SK-N-SH (cell line): ENCODE results near the gene TMEM117. TPM values are rescaled to one million over a fixed set of nuclear protein-coding genes. Genes with fewer than 3 reads are reported as not detected.

Experiments
- CTCF ChIA-PET: fragments of 300-600, 350-600 bp; formaldehyde crosslinking; extraction: SDS; loops from one replicate; lab custom pipeline; 2021; lab: Yijun Ruan, JAX
- POLR2A ChIA-PET: fragments of 350-600 bp; sonication (Branson Sonifier 250); formaldehyde crosslinking; extraction: SDS; loops from one replicate; lab custom pipeline; 2020; ENCODE audit warnings: antibody characterized with exemption, inconsistent platforms; lab: Yijun Ruan, JAX
- DNase-seq: peaks from one replicate; pipeline ENCODE4 v3.0.0; 2012
- H2AFZ ChIP-seq: fragments of 200-600 bp; sonication (generic); 2 replicates; pipeline ENCODE4 v1.8.1; 2016; ENCODE audit warnings: antibody characterized with exemption, mild to moderate bottlenecking, low read depth
- H3F3A ChIP-seq: fragments of 200-600 bp; sonication (generic); replicated peaks from 2 replicates; pipeline ENCODE3; 2016; ENCODE audit warnings: antibody characterized with exemption, mild to moderate bottlenecking; ENCODE audit not compliant: insufficient read depth
- H3K27ac ChIP-seq, 2 experiments: fragments of 200-500 bp in 1 of 2; fragments of 200-600 bp in 1 of 2; sonication (Bioruptor generic) in 1 of 2; sonication (generic), shearing (Covaris generic) in 1 of 2; 2 replicates each; pipeline versions ENCODE4 v1.5.1 to v1.6.1; 2014 to 2016; ENCODE audit warnings: low read depth in 2 of 2, inconsistent platforms in 1 of 2, low read length in 1 of 2, mild to moderate bottlenecking in 1 of 2, mixed read lengths in 1 of 2
- H3K27me3 ChIP-seq: fragments of 200-600 bp; sonication (generic), shearing (Covaris generic); 2 replicates; pipeline ENCODE4 v1.6.1; 2016; ENCODE audit warnings: mixed run types; ENCODE audit not compliant: insufficient read depth
- H3K36me3 ChIP-seq, 2 experiments: fragments of 200-500 bp in 1 of 2; fragments of 200-600 bp in 1 of 2; sonication (Bioruptor generic) in 1 of 2; sonication (generic) in 1 of 2; replicated peaks in 1 of 2; 2 replicates each; pipeline versions ENCODE3 to v1.5.1; 2014 to 2016; ENCODE audit warnings: low read length in 1 of 2, mild to moderate bottlenecking in 1 of 2; ENCODE audit not compliant: insufficient read depth in 2 of 2, control insufficient read depth in 1 of 2
- H3K4me1 ChIP-seq, 2 experiments: fragments of 200-500 bp in 1 of 2; fragments of 200-600 bp in 1 of 2; sonication (Bioruptor generic) in 1 of 2; sonication (generic), shearing (Covaris generic) in 1 of 2; 2 replicates each; pipeline versions ENCODE4 v1.5.1 to v1.6.1; 2014 to 2016; ENCODE audit warnings: low read depth in 1 of 2, low read length in 1 of 2, mixed run types in 1 of 2; ENCODE audit not compliant: insufficient read depth in 2 of 2, control insufficient read depth in 1 of 2
- H3K4me2 ChIP-seq: fragments of 200-600 bp; sonication (generic), shearing (Covaris generic); 2 replicates; pipeline ENCODE4 v1.6.1; 2017; ENCODE audit warnings: mixed run types
- H3K4me3 ChIP-seq, 2 experiments: fragments of 200-500 bp in 1 of 2; fragments of 200-600 bp in 1 of 2; sonication (Bioruptor generic) in 1 of 2; sonication (generic), shearing (Covaris generic) in 1 of 2; 2 replicates each; pipeline versions ENCODE4 v1.5.1 to v1.8.1; 2014 to 2016; ENCODE audit warnings: low read depth in 2 of 2, inconsistent platforms in 1 of 2, low read length in 1 of 2, mild to moderate bottlenecking in 1 of 2, mixed read lengths in 1 of 2, moderate library complexity in 1 of 2
- H3K79me2 ChIP-seq: fragments of 200-600 bp; sonication (generic); 2 replicates; pipeline ENCODE4 v1.8.1; 2017; ENCODE audit warnings: mild to moderate bottlenecking; ENCODE audit not compliant: insufficient read depth
- H3K9ac ChIP-seq: fragments of 200-600 bp; sonication (generic); 2 replicates; pipeline ENCODE4 v1.6.1; 2017; ENCODE audit warnings: mixed run types
- H3K9me2 ChIP-seq: fragments of 200-600 bp; sonication (generic); 2 replicates; pipeline ENCODE4 v1.6.1; 2017; ENCODE audit warnings: mixed run types
- H3K9me3 ChIP-seq: fragments of 200-600 bp; sonication (generic); 2 replicates; pipeline ENCODE4 v1.6.1; 2017; ENCODE audit warnings: mixed run types, mild to moderate bottlenecking, moderate library complexity
- H4K20me1 ChIP-seq: fragments of 200-600 bp; sonication (generic); 2 replicates; pipeline ENCODE4 v1.6.1; 2017; ENCODE audit warnings: mild to moderate bottlenecking, mixed run types; ENCODE audit not compliant: insufficient read depth
- CHD2 ChIP-seq: fragments of 150-350 bp; IDR thresholded peaks from 2 replicates; pipeline ENCODE4 v1.6.1; 2018; ENCODE audit warnings: low read length; ENCODE audit not compliant: partially characterized antibody
- ELF1 ChIP-seq: IDR thresholded peaks from 2 replicates; pipeline ENCODE4 v1.4.0; 2012
- EZH2phosphoT487 ChIP-seq: fragments of 200-600 bp; sonication (generic); IDR thresholded peaks from 2 replicates; pipeline ENCODE4 v1.6.1; 2017; ENCODE audit warnings: low read depth, mixed run types, mild to moderate bottlenecking, antibody characterized with exemption, moderate library complexity, borderline replicate concordance
- GABPA ChIP-seq: IDR thresholded peaks from 2 replicates; pipeline ENCODE4 v1.4.0; 2012; ENCODE audit warnings: low read depth, mild to moderate bottlenecking
- NFIC ChIP-seq: IDR thresholded peaks from 2 replicates; pipeline ENCODE4 v1.4.0; 2012; ENCODE audit warnings: borderline replicate concordance
- POLR2AphosphoS5 ChIP-seq: IDR thresholded peaks from 2 replicates; pipeline ENCODE4 v1.6.1; 2012; ENCODE audit warnings: low read depth, low read length
- RCOR1 ChIP-seq: fragments of 150-350 bp; IDR thresholded peaks from 2 replicates; pipeline ENCODE4 v1.6.1; 2017; ENCODE audit warnings: antibody characterized with exemption, low read length
- REST ChIP-seq: IDR thresholded peaks from 2 replicates; pipeline ENCODE4 v1.6.1; 2012; ENCODE audit warnings: mild to moderate bottlenecking, low read depth, low read length, moderate library complexity
- RXRA ChIP-seq: IDR thresholded peaks from 2 replicates; pipeline ENCODE4 v1.4.0; 2012; ENCODE audit warnings: low read depth, mild to moderate bottlenecking, borderline replicate concordance
- TEAD4 ChIP-seq: IDR thresholded peaks from 2 replicates; pipeline ENCODE4 v1.4.0; 2012; ENCODE audit warnings: mild to moderate bottlenecking, borderline replicate concordance; ENCODE audit not compliant: insufficient read depth
- WGBS: methylation state at CpG from one replicate; pipeline ENCODE4 v1.1.6; 2017; ENCODE audit warnings: low lambda C conversion rate; 5-methylcytosine and 5-hydroxymethylcytosine counted together
- polyA plus RNA-seq, 3 experiments: library from polyadenylated mRNA; depleted of rRNA; stranded (reverse); fragments of >200 nt; gene quantifications; 2 replicates each; pipeline ENCODE4 v1.2.3, GENCODE V29; 2012
- TF ChIP-seq, protein P1 (sequence below): IDR thresholded peaks from 2 replicates; pipeline ENCODE4; 2012

Gene TMEM117
- polyA plus RNA-seq, 1 of the 3 experiments (the other 2 are of a cell fraction) = 0.81 TPM

GRCh38 chr12:44253338-44253856 is 417.5 kb downstream of the TMEM117 start:
- DNase-seq = no peak
- TF ChIP-seq ELF1 = no peak
- TF ChIP-seq, all 33 proteins: peak for 0
- Histone ChIP-seq H3K9ac (no peak overlapping the region), H3K27me3 (no peaks in the 10 kb centered on the region), H3K27ac (no peak overlapping the region), H3F3A (no peaks in the 10 kb centered on the region), H4K20me1 (no peaks in the 10 kb centered on the region), H3K4me1 (no peaks in the 10 kb centered on the region), H3K9me2 (no peaks in the 10 kb centered on the region), H3K4me3 (no peak overlapping the region), H3K9me3 (no peaks in the 10 kb centered on the region), H3K79me2 (no peaks in the 10 kb centered on the region), H3K4me2 (no peak overlapping the region), H2AFZ (no peak overlapping the region), H3K36me3 (no peaks in the 10 kb centered on the region)
- ChIA-PET CTCF (interaction anchor here (1.3 kb wide), 1 partner anchor 8 kb away, joined by 5 read pairs; no protein-coding TSS in a partner anchor), POLR2A (interaction anchor here (0.6 kb wide), 1 partner anchor 531 kb away, joined by 3 read pairs; no protein-coding TSS in a partner anchor)
- WGBS = 29% methylated on average over 2 of the region's 2 CpGs

GRCh38 chr12:44258246-44258645 is 422.4 kb downstream of the TMEM117 start:
- Histone ChIP-seq H3K79me2 (no peaks in the 10 kb centered on the region), H3K27ac (no peak overlapping the region), H4K20me1 (no peaks in the 10 kb centered on the region), H3K36me3 (no peaks in the 10 kb centered on the region), H3K4me2 (no peak overlapping the region), H2AFZ (no peak overlapping the region), H3K9ac (no peak overlapping the region), H3K9me2 (no peaks in the 10 kb centered on the region), H3K27me3 (no peaks in the 10 kb centered on the region), H3F3A (no peaks in the 10 kb centered on the region), H3K4me3 (no peak overlapping the region), H3K4me1 (no peaks in the 10 kb centered on the region), H3K9me3 (no peaks in the 10 kb centered on the region)
- TF ChIP-seq POLR2AphosphoS5 = no peak
- TF ChIP-seq RXRA = no peak
- no peak for TF ChIP-seq TEAD4
- TF ChIP-seq NFIC = no peak
- no peak for TF ChIP-seq RCOR1
- no peak for TF ChIP-seq CHD2
- TF ChIP-seq EZH2phosphoT487 = no peak
- TF ChIP-seq, protein P1, sequence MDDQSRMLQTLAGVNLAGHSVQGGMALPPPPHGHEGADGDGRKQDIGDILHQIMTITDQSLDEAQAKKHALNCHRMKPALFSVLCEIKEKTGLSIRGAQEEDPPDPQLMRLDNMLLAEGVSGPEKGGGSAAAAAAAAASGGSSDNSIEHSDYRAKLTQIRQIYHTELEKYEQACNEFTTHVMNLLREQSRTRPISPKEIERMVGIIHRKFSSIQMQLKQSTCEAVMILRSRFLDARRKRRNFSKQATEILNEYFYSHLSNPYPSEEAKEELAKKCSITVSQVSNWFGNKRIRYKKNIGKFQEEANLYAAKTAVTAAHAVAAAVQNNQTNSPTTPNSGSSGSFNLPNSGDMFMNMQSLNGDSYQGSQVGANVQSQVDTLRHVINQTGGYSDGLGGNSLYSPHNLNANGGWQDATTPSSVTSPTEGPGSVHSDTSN = no peak
- no peak for TF ChIP-seq REST
- TF ChIP-seq GABPA = no peak
- POLR2A ChIA-PET = no interaction called here
- WGBS = 35% methylated on average over 1 of the region's 1 CpG
- CTCF ChIA-PET = no interaction called here
- DNase-seq = no peak
